Uterus (tissue), 4 donors: Measurements from ENCODE around the gene ELK3. TPM values are rescaled to one million over a fixed set of nuclear protein-coding genes. Genes with fewer than 3 reads are reported as not detected.
A peak's percentile ranks its signal among the peaks of the same experiment; 100 is the strongest.

Experiments used
- DNase-seq, 2 donors: peaks; one replicate each; pipeline ENCODE4 v3.0.0-alpha.2; 2019 to 2020
- H3K27ac ChIP-seq, 2 donors: fragments of 200-600 bp; sonication (generic); 1 replicate in 1 of 2; 2 replicates in 1 of 2; pipeline ENCODE4 v1.5.1; 2016 to 2018
- H3K27me3 ChIP-seq, 2 donors: fragments of 200-600 bp; sonication (generic); one replicate each; pipeline ENCODE4 v1.5.1; 2018 to 2019; ENCODE audit warnings: control low read depth in 1 of 2
- H3K36me3 ChIP-seq, 2 donors: fragments of 200-600 bp; sonication (generic); one replicate each; pipeline ENCODE4 v1.5.1; 2019; ENCODE audit warnings: control low read depth in 1 of 2
- H3K4me1 ChIP-seq, 2 donors: fragments of 200-600 bp; sonication (generic); one replicate each; pipeline ENCODE4 v1.5.1; 2018 to 2019; ENCODE audit warnings: control low read depth in 1 of 2
- H3K4me3 ChIP-seq, 2 donors: fragments of 200-600 bp; sonication (generic); 1 replicate in 1 of 2; 2 replicates in 1 of 2; pipeline ENCODE4 v1.5.1; 2018 to 2019; ENCODE audit warnings: mild to moderate bottlenecking in 1 of 2
- H3K9me3 ChIP-seq, 2 donors: fragments of 200-600 bp; sonication (generic); one replicate each; pipeline ENCODE4 v1.5.1; 2019; ENCODE audit warnings: control low read depth in 1 of 2
- CTCF ChIP-seq, 4 experiments: fragments of 200-600 bp in 2 of 4; fragments of 450-650 bp in 2 of 4; sonication (generic) in 2 of 4; IDR thresholded peaks; one replicate each; pipeline ENCODE4 v1.5.1; 2016 to 2019; ENCODE audit warnings: antibody characterized with exemption in 4 of 4, mild to moderate bottlenecking in 2 of 4, moderate library complexity in 1 of 4
- POLR2A ChIP-seq, 2 donors: fragments of 450-650 bp; IDR thresholded peaks; one replicate each; pipeline ENCODE4 v1.6.1; 2016; ENCODE audit warnings: antibody characterized with exemption in 2 of 2, mild to moderate bottlenecking in 1 of 2, moderate library complexity in 1 of 2
- intact Hi-C: fragments of 100-400 bp; cut with DNase I; formaldehyde crosslinking; loops from one replicate; pipeline ENCODE4 v1.15.1; 2023; ENCODE audit warnings: low total_unique reads
- total RNA-seq, 4 donors: library from RNA; depleted of rRNA in 3 of 4; stranded (reverse); fragments of >200 nt in 3 of 4; gene quantifications; one replicate each; pipeline versions ENCODE4 v1.1.0 to v1.2.4, GENCODE V29; 2014 to 2023
- donor health status: DM: yes; HTN: yes; CAD: no.

Gene ELK3
- 10 to 100 TPM; 36.8 to 81.1 (median 44.9) TPM for total RNA-seq

GRCh38 chr12:96193725-96194575, at the start of gene ELK3:
ELK3 (plus strand) TSS chr12:96194375.
- peak; percentile 44 to 51 for TF ChIP-seq POLR2A (IDR thresholded peaks at IDR 0.05)
- TF ChIP-seq CTCF (IDR thresholded peaks at IDR 0.05) = no peak
- Histone ChIP-seq H3K4me1 (peaks cover 4 to 12% of the 10 kb centered on the region in 2 donors), H3K27ac (peak within 1 kb of the TSS; percentile 89 to 93), H3K27me3 (no peaks in the 10 kb centered on the region), H3K36me3 (no peaks in the 10 kb centered on the region), H3K9me3 (no peaks in the 10 kb centered on the region), H3K4me3 (peak within 1 kb of the TSS; percentile 78 to 82)
- peak; percentile 63 to 69 for DNase-seq
- intact Hi-C loops = no loop called here

- intact Hi-C loops = no loop called here
Measured at GRCh38 chr12:96146747-96147146, 47.4 kb upstream of the ELK3 start.

DNA sequence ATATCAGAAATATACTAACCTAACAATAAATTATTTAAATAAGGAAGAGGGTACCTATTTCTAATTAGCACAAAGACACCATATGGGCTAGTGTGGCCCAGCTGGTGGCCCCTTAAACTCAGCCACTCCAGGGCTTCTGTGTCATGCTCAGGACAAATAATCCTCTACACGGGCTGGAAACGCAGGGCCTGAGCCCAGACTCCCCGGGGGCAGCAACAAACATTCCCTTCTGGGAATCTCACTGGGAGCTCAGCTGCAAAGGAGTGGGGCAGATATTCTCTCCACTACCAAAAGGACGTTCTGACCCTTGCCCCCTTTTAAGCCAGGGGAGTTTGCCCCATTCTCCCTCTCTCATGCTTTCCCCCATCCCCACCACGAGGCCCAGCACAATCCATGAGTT, 43.7 kb upstream of the ELK3 start:
- Histone ChIP-seq H3K4me1 (no peaks in the 10 kb centered on the region), H3K36me3 (no peaks in the 10 kb centered on the region), H3K9me3 (no peaks in the 10 kb centered on the region), H3K4me3 (no peak overlapping the region), H3K27ac (no peak overlapping the region), H3K27me3 (no peaks in the 10 kb centered on the region)
- intact Hi-C loops = no loop called here
- no peak for DNase-seq
- TF ChIP-seq POLR2A (IDR thresholded peaks at IDR 0.05) (no peak), CTCF (IDR thresholded peaks at IDR 0.05) (no peak)

More at GRCh38 chr12:96146747-96147146, 47.4 kb upstream of the ELK3 start:
- H3K36me3 ChIP-seq = no peaks in the 10 kb centered on the region
- H3K27ac ChIP-seq = no peak overlapping the region
- no peaks in the 10 kb centered on the region for H3K27me3 ChIP-seq
- no peaks in the 10 kb centered on the region for H3K9me3 ChIP-seq
- DNase-seq = no peak
- TF ChIP-seq POLR2A (IDR thresholded peaks at IDR 0.05) = no peak
- TF ChIP-seq CTCF (IDR thresholded peaks at IDR 0.05) = no peak
- no peak overlapping the region for H3K4me3 ChIP-seq
- no peaks in the 10 kb centered on the region for H3K4me1 ChIP-seq

DNA sequence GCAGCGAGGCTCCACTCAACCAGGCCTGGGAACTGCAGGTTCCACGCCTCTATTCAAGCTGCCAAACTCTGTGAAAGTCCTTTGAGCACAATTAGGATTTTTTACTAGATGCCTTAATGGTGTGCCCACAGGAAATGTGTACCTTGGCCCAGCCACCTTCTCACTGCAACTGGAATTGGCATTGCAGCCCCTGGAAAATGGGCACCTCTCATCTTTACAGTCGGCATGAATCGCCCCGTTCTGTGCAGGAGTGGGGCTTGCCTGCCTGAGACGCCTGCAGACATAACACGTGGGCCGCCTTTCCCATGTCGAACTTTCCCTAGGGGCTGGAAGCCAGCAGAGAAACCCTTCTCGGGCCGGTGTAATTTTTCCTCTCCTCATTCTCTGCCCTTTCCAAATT, 42.0 kb upstream of the ELK3 start:
- no peak for DNase-seq
- intact Hi-C loops = no loop called here
- TF ChIP-seq POLR2A (IDR thresholded peaks at IDR 0.05) = no peak
- TF ChIP-seq CTCF (IDR thresholded peaks at IDR 0.05) = no peak

DNA sequence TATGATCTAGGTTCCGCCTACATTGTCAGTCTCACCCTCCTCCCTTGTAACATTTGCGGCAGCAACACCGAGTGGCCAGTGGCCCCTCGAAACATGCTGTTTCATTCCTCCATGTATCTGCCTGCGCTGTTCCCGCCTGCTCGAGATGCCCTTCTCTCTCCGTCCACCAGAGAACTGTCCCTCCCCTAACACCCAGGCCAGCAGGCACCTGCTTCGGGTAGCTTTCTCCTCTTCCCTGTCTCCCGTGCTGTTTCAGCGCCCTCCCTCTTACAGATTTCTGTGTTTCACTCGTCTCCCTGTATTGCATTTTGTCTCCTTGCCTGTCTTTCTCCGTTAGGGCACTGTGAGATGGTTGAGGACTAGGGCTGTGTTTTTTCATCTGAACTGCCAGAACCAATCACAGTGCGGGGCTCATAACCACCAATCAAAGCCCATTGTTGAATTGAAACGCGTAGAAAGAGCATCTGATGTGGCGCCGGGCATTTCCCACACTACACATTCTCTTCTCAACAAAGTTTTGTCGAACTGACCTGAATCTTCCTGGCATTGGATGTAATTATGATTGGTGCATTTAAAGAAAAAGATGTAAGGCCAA, 40.9 kb upstream of the ELK3 start:
- Histone ChIP-seq H3K4me3 (no peak overlapping the region), H3K9me3 (no peaks in the 10 kb centered on the region), H3K27me3 (no peaks in the 10 kb centered on the region), H3K27ac (no peak overlapping the region), H3K4me1 (no peaks in the 10 kb centered on the region), H3K36me3 (no peaks in the 10 kb centered on the region)
- DNase-seq = no peak
- intact Hi-C loops = no loop called here
- TF ChIP-seq POLR2A (IDR thresholded peaks at IDR 0.05) (no peak), CTCF (IDR thresholded peaks at IDR 0.05) (no peak)

More for the DNA sequence above, 42.0 kb upstream of the ELK3 start:
- H3K36me3 ChIP-seq = no peaks in the 10 kb centered on the region
- H3K27ac ChIP-seq = no peak overlapping the region
- no peaks in the 10 kb centered on the region for H3K27me3 ChIP-seq
- no peaks in the 10 kb centered on the region for H3K9me3 ChIP-seq
- H3K4me3 ChIP-seq = no peak overlapping the region
- no peaks in the 10 kb centered on the region for H3K4me1 ChIP-seq
